ENCODE data around the gene RASGRP3. TPM values are rescaled to one million over a fixed set of nuclear protein-coding genes. Genes with fewer than 3 reads are reported as not detected.

RASGRP3 gene
- total RNA-seq, 2 donors from 2014 or later = 1.5 to 26.2 TPM

DNA sequence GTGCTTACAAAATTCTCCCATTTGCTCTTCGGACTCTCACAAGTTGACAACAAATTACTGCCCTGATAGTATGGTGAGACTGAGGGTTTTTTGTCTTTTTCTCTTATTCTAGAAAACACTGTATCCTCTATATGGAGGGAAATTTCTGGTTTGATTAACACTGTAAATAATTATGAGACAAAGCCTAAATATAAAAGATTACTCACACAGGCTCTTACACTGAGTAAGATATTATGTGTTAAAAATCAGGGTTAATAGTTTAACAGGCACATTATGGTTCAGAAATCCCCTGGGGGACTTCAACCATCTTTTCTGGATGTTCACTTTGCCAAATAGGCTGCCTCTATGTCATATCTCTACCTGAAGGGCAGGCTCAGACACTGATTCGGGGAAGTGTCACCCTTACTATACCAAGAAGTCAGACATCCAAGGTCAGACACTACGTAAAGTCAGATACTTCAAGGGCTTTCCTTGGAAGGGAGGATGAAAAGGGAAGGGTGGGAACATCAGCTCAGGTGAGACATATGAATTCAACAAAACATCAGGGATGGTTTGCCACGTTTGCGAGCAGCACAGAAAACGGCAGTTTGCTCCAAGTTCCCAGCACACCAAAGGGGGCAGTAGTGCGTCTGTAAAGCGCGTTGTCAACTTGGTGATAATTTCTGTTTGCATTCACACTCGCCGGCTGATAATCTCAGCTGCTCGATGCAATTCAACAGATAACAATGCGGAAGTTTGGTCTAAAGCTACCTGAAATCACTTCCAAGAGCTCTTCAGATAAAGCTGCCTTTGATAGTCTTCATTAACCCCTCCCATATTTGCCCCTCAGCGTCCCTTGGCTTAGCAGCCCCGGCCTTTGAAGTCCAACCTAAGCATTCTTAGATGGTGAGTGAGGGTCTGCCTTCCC is 972 bp upstream of the RASGRP3 start:
- Mint-ChIP-seq H3K4me1 (ENCODE audit: low read depth in 2 of 2) (peaks cover 32% of the 10 kb centered on the region in 2 donors), H3K4me3 (peak overlapping the region; percentile 92), H3K27me3 (peaks cover 12 to 21% of the 10 kb centered on the region in 2 donors), H3K27ac (peak overlapping the region; percentile 90 to 91), H3K36me3 (no peaks in the 10 kb centered on the region), H3K9me3 (no peaks in the 10 kb centered on the region)
- ATAC-seq (peak; percentile 80 to 86), DNase-seq (ENCODE audit: low spot score) (peak; percentile 70)

DNA sequence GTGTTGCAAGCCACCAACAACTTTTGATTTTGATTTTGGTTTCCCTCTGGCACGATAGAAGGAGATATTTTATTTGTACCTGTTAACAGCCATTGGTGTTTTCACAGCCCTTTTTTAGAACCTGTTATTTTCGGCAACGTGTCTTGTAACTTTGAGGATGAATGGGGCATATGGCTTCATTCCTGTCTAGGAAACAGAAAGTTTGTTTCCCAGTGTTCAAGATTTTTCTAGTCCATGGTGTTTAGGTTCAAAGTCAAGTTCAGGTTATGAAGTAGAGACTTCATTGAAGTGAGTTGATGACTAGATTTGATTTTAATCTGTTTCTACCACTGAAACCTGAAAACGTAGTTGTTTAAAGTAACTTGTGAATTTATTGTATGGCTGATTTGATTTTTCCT is 343 bp downstream of the RASGRP3 start:
- no peak for ATAC-seq

DNA sequence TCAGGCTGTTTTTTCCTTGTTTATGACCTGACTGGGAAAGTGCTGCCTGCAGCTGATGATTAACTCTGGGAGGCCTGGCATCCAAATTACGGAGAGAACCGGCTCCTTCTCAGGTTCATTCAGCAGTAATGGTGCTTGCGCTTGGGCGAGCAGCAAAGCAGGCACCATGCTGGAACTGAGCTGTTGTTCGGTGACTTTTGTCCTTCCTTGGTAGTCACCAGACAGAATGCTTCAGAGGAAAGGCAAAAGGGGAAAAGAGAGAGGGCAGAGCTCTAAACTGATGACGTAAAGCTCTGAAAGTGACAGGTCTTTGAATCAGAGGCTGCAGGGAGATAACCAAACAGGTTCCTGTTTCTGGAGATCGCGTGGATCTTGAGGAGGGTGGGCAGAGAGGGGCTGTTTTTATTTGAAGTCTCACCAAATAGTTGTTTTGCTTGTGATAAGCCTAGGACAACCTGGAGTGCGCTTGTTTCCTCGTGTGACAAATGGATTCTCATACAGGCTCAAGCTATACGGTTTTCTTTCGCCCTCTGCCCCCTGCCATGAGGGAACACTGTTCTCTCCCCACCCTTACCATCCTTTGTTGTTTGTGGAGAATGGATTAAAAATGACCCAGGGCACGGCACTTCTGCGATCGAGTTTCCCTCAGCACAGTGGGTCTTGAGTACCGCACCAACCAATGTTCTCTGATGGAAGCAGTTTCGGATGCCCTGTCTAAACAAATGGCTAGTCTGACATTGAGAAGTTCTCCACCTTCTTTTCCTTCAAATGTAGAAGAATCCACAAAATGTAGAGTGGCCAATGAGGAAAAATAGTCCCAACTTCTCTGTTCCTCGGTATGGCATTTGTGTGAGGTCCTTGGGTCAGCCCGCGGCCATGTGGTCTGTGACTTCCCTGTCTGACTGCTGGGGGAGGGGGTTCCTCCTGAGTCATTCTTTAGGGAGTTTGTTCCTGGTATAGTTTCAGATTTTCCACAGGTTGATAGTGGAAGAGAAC is 1.3 kb downstream of the RASGRP3 start:
- ATAC-seq (no peak), DNase-seq (ENCODE audit: low spot score) (no peak)
- Mint-ChIP-seq H3K27me3 (peaks cover 6 to 20% of the 10 kb centered on the region in 2 donors), H3K4me3 (peak overlapping the region; percentile 92), H3K27ac (peak overlapping the region; percentile 90 to 91), H3K4me1 (ENCODE audit: low read depth in 2 of 2) (peaks cover 29 to 36% of the 10 kb centered on the region in 2 donors), H3K9me3 (no peaks in the 10 kb centered on the region), H3K36me3 (no peaks in the 10 kb centered on the region)

More for the DNA sequence above, 343 bp downstream of the RASGRP3 start:
- Mint-ChIP-seq H3K9me3 (no peaks in the 10 kb centered on the region), H3K27me3 (peaks cover 15 to 23% of the 10 kb centered on the region in 2 donors), H3K4me1 (ENCODE audit: low read depth in 2 of 2) (peaks cover 32 to 36% of the 10 kb centered on the region in 2 donors), H3K36me3 (no peaks in the 10 kb centered on the region), H3K27ac (peak overlapping the region; percentile 90 to 91), H3K4me3 (peak overlapping the region; percentile 92)
- no peak for DNase-seq (ENCODE audit: low spot score)

DNA sequence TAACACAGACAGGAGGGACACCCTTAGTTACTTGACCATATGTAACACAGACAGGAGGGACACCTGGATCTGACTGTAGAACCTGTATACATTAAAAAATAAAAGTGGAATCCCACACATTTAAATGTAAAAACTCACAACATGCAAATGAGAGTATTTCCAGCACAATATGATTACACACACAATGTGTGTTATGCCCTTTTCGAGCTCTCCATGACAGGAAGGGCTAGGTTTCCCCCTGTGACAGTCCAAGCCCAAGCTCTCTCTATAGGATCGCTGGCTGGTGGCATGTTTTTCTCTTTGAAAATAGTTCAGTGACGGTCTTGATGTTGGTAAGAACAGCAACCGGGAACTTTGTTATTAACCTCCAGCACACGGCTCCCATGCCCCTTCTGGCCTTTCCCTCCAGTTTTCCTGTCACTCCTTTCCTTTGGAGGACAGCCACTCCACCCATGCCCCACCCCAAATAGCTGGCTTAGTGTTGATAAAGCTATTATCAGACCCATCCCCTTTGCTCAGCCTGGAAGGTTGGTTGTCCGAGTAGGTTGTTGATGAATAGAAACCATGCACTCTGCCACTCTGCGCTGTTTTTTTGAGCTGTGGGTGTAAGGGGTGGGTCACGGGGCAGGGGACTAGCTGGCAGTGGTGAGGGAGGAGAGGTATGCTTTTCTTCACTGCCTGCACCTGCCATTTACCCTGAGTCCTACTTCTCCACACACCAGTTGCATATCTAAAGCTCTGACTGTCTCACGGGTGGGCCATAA is 2.7 kb downstream of the RASGRP3 start:
- no peaks in the 10 kb centered on the region for H3K9me3 Mint-ChIP-seq
- H3K4me3 Mint-ChIP-seq = no peak overlapping the region
- no peaks in the 10 kb centered on the region for H3K36me3 Mint-ChIP-seq
- ATAC-seq = no peak
- peaks cover 29 to 36% of the 10 kb centered on the region in 2 donors for H3K4me1 Mint-ChIP-seq (ENCODE audit: low read depth in 2 of 2)
- peaks cover 6 to 18% of the 10 kb centered on the region in 2 donors for H3K27me3 Mint-ChIP-seq
- peak overlapping the region in 1 of 2 donors; percentile 59 for H3K27ac Mint-ChIP-seq
- no peak for DNase-seq (ENCODE audit: low spot score)

DNA sequence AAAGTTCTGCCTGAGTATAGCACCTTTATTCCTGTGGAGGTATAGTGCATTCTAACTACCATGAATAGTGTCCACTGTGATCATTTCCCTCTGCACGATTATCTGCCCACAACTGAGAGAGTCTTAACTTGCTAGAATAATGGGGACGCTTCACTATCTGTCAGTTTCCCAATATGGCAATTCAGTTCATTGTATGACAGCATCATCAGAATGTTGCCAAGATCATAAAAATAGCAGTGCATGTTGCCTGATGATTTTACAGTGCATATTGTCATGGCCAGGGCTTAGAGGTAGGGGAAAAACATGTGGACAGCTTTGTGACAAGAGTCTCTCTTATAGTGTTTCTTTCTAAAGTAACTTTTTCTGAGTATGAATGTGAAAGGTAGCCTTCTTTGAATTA is 6.1 kb downstream of the RASGRP3 start:
- Mint-ChIP-seq H3K27me3 (peaks cover 6 to 22% of the 10 kb centered on the region in 2 donors), H3K27ac (no peak overlapping the region), H3K9me3 (peaks cover 3% of the 10 kb centered on the region), H3K4me3 (no peak overlapping the region), H3K4me1 (ENCODE audit: low read depth in 2 of 2) (peaks cover 2 to 14% of the 10 kb centered on the region in 2 donors), H3K36me3 (no peaks in the 10 kb centered on the region)
- ATAC-seq = no peak
- no peak for DNase-seq (ENCODE audit: low spot score)

DNA sequence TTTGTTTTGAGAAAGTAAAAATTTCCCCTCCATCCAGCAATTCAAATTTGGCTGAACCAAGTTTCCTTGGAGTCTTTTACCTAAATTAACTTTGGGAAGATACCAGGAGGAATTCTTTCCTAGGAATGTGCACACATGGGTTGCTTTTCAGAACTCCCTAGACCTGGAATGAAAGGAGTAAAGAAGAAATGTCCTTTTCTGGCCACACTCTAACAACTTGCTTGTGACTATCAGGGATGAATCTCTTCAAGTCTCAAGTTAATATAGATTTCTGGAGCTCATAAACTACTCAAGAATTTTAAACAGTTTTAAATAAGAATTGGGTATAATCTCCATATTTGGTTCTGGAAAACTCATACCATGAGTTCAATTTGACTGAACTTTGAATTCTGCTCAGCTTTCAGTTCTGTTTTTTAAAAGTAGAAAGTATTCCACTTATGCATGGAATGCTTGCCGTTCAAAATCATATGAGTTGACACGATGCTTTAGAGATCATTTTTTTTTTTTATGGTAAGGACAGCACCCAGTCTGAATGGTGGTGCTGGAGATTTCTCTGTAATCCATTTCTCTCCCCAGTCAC is 7.7 kb downstream of the RASGRP3 start:
- Mint-ChIP-seq H3K9me3 (peaks cover 3% of the 10 kb centered on the region), H3K4me3 (peak overlapping the region; percentile 10), H3K36me3 (no peaks in the 10 kb centered on the region), H3K4me1 (ENCODE audit: low read depth in 2 of 2) (peaks cover 5 to 20% of the 10 kb centered on the region in 2 donors), H3K27me3 (peaks cover 6 to 24% of the 10 kb centered on the region in 2 donors), H3K27ac (peak overlapping the region in 1 of 2 donors; percentile 53)
- no peak for ATAC-seq
- DNase-seq (ENCODE audit: low spot score) = no peak

DNA sequence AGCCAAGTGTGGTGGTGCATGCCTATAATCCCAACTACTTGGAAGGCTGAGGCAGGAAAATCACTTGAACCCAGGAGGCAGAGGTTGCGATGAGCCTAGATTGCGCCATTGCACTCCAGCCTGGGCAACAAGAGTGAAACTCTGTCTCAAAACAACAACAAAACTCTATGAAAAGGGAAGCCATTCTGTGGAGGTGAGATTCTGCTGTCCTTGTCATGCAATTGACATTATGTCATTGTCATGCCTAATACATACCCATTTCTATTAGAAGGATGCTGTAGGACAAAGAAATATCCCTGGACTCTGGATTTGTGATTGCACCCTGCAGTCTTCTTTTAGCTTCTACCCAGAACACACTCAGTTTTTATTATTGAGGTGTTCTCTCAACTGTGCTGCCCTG is 8.6 kb downstream of the RASGRP3 start:
- Mint-ChIP-seq H3K4me1 (ENCODE audit: low read depth in 2 of 2) (peaks cover 6 to 25% of the 10 kb centered on the region in 2 donors), H3K4me3 (no peak overlapping the region)

DNA sequence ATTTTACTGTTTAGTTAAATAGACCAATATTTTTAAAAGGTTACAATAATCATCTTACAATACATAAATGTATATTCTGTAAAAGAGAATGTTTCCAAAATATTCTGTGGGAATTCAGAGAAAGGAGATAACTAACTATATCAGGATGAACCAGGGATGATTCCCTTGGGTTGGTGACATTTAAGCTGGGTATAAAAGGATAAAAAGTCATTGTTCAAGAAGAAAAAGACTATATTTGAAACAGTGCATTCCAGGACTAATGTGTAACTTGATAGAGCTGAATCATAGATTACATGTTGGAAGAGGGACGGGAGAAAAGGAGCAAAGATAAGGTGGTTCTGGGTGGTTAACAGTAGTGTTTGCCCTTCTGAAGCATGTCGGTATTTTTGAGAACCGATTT is 10.1 kb downstream of the RASGRP3 start:
- Mint-ChIP-seq H3K36me3 (peaks cover 8% of the 10 kb centered on the region), H3K4me3 (no peak overlapping the region), H3K9me3 (peaks cover 3% of the 10 kb centered on the region), H3K4me1 (ENCODE audit: low read depth in 2 of 2) (peaks cover 6 to 24% of the 10 kb centered on the region in 2 donors), H3K27me3 (peaks cover 10 to 25% of the 10 kb centered on the region in 2 donors), H3K27ac (no peak overlapping the region)
- DNase-seq (ENCODE audit: low spot score) (no peak), ATAC-seq (no peak)

More for the DNA sequence above, 8.6 kb downstream of the RASGRP3 start:
- DNase-seq (ENCODE audit: low spot score) (no peak), ATAC-seq (no peak)
- peaks cover 9 to 22% of the 10 kb centered on the region in 2 donors for H3K27me3 Mint-ChIP-seq
- H3K27ac Mint-ChIP-seq = peak overlapping the region in 1 of 2 donors; percentile 53
- peaks cover 3% of the 10 kb centered on the region for H3K9me3 Mint-ChIP-seq
- peaks cover 3% of the 10 kb centered on the region for H3K36me3 Mint-ChIP-seq

GRCh38 chr2:33488178-33488690 is 11.8 kb downstream of the RASGRP3 start:
- ATAC-seq = peak; percentile 48 to 71
- DNase-seq (ENCODE audit: low spot score) = no peak
- H3K27me3 Mint-ChIP-seq = peaks cover 16 to 30% of the 10 kb centered on the region in 2 donors
- H3K9me3 Mint-ChIP-seq = peaks cover 3% of the 10 kb centered on the region
- peak overlapping the region; percentile 65 for H3K4me3 Mint-ChIP-seq
- peak overlapping the region in 1 of 2 donors; percentile 71 for H3K27ac Mint-ChIP-seq
- peaks cover 8% of the 10 kb centered on the region for H3K36me3 Mint-ChIP-seq
- peaks cover 6 to 31% of the 10 kb centered on the region in 2 donors for H3K4me1 Mint-ChIP-seq (ENCODE audit: low read depth in 2 of 2)

GRCh38 chr2:33488715-33489540 is 12.5 kb downstream of the RASGRP3 start:
- H3K4me1 Mint-ChIP-seq (ENCODE audit: low read depth in 2 of 2) = peaks cover 6 to 33% of the 10 kb centered on the region in 2 donors
- peak overlapping the region in 1 of 2 donors; percentile 71 for H3K27ac Mint-ChIP-seq
- peaks cover 8% of the 10 kb centered on the region for H3K36me3 Mint-ChIP-seq
- H3K4me3 Mint-ChIP-seq = peak overlapping the region; percentile 65
- no peak for DNase-seq (ENCODE audit: low spot score)
- H3K9me3 Mint-ChIP-seq = peaks cover 3% of the 10 kb centered on the region
- H3K27me3 Mint-ChIP-seq = peaks cover 19 to 31% of the 10 kb centered on the region in 2 donors
- ATAC-seq = peak; percentile 40 to 73

- no peak for ATAC-seq
Measured at GRCh38 chr2:33489835-33490431, 13.5 kb downstream of the RASGRP3 start.

More at GRCh38 chr2:33489835-33490431, 13.5 kb downstream of the RASGRP3 start:
- peak overlapping the region; percentile 6 for H3K4me3 Mint-ChIP-seq
- peak overlapping the region in 1 of 2 donors; percentile 2 for H3K27ac Mint-ChIP-seq
- peaks cover 9 to 33% of the 10 kb centered on the region in 2 donors for H3K4me1 Mint-ChIP-seq (ENCODE audit: low read depth in 2 of 2)
- DNase-seq (ENCODE audit: low spot score) = no peak
- H3K9me3 Mint-ChIP-seq = peaks cover 3% of the 10 kb centered on the region
- peaks cover 8% of the 10 kb centered on the region for H3K36me3 Mint-ChIP-seq
- peaks cover 19 to 37% of the 10 kb centered on the region in 2 donors for H3K27me3 Mint-ChIP-seq
